ENCODE measurements around the gene PTPN12.
"Not testable (repeated sequence)": the region's sequence is repeated elsewhere in the genome, so short reads cannot be mapped to it uniquely, and the experiment has no call there.

Gene PTPN12

DNA sequence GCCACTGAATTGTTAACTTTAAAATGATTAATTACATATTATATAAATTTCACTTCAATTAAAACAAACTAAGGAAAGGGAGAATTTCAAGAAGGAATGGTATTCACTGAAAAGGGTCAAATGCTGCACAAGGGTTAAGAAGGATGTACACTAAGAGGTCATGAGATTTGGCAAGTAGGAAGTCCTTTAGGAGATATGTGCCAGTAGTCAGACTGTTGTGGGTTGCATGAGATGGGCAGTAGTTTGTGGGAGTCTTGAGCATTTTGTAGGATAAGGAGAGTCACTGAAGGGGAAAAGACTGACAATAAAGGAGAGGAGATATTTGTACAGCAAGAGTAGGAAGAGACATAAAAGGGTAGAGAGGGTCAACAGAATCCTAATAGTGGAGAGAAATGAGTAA is 12.4 kb upstream of the PTPN12 start:
- H3K27me3 ChIP-seq (ENCODE audit: insufficient read depth, low read length), result no peaks in the 10 kb centered on the region
- H3K36me3 ChIP-seq (ENCODE audit: insufficient read depth, low read length), result no peaks in the 10 kb centered on the region
- H3K4me3 ChIP-seq (ENCODE audit: low read depth, low read length), result no peak overlapping the region
- no peaks in the 10 kb centered on the region for H3K79me2 ChIP-seq (ENCODE audit: control insufficient read depth, insufficient read depth, low read length, unreplicated experiment)
- H3K4me1 ChIP-seq (ENCODE audit: control insufficient read depth, insufficient read depth, low read length, unreplicated experiment), result peaks cover 11% of the 10 kb centered on the region
- H3K27ac ChIP-seq (ENCODE audit: low read depth, low read length), result peak overlapping the region; percentile 4; the same call in 1 of the 2 replicates
- H2AFZ ChIP-seq (ENCODE audit: low read length, unreplicated experiment), result no peak overlapping the region

DNA sequence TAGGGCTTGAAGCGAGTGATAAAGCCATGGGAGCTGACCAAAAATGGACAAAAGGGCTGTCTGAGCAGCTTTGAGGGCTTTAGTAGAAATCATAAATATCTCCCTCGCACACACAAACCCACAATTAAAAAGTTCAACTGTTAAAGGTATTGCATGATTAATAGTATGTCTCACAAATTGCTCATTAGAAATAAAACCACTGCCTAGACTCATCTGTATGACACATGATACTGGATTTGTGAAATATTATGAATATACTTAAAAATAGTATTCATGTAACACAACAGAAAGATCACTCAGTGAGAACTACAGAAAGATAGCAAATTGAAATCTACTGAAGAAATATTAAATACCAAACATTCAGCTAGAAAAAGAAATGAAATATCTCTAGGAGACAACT is 11.9 kb upstream of the PTPN12 start:
- no peak overlapping the region for H3K4me3 ChIP-seq (ENCODE audit: low read depth, low read length)
- H3K27me3 ChIP-seq (ENCODE audit: insufficient read depth, low read length), result no peaks in the 10 kb centered on the region
- H3K36me3 ChIP-seq (ENCODE audit: insufficient read depth, low read length), result no peaks in the 10 kb centered on the region
- H3K79me2 ChIP-seq (ENCODE audit: control insufficient read depth, insufficient read depth, low read length, unreplicated experiment), result no peaks in the 10 kb centered on the region
- H3K27ac ChIP-seq (ENCODE audit: low read depth, low read length), result peak overlapping the region; percentile 26; the same call in 1 of the 2 replicates
- peaks cover 11% of the 10 kb centered on the region for H3K4me1 ChIP-seq (ENCODE audit: control insufficient read depth, insufficient read depth, low read length, unreplicated experiment)
- H2AFZ ChIP-seq (ENCODE audit: low read length, unreplicated experiment), result no peak overlapping the region

DNA sequence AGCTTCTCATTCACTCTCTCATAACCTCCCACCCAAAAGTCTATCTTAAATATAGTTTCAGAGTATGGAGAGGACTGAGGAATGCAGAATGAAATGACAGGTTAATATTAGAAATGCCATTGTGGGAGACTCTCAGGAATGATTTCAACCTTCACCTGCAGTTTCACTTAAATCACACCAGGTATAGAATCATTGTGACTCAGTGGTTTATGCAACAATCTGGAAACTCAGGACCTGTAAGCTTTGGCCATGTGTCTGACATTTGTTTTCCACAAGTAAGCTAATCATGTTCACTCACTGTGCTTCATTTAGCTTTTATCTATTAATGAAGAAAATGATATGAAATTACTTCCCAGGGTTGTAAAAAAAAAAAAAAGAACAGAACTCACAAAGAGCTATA is 8.7 kb upstream of the PTPN12 start:
- H3K79me2 ChIP-seq (ENCODE audit: control insufficient read depth, insufficient read depth, low read length, unreplicated experiment), result no peaks in the 10 kb centered on the region
- H2AFZ ChIP-seq (ENCODE audit: low read length, unreplicated experiment), result no peak overlapping the region
- no peak overlapping the region for H3K4me3 ChIP-seq (ENCODE audit: low read depth, low read length)
- H3K27me3 ChIP-seq (ENCODE audit: insufficient read depth, low read length), result no peaks in the 10 kb centered on the region
- H3K36me3 ChIP-seq (ENCODE audit: insufficient read depth, low read length), result no peaks in the 10 kb centered on the region
- H3K4me1 ChIP-seq (ENCODE audit: control insufficient read depth, insufficient read depth, low read length, unreplicated experiment), result peaks cover 11% of the 10 kb centered on the region
- H3K27ac ChIP-seq (ENCODE audit: low read depth, low read length), result no peak overlapping the region

- Histone ChIP-seq H3K4me3 (ENCODE audit: low read depth, low read length) (no peak overlapping the region), H3K27ac (ENCODE audit: low read depth, low read length) (no peak overlapping the region), H3K27me3 (ENCODE audit: insufficient read depth, low read length) (no peaks in the 10 kb centered on the region)
Observed at GRCh38 chr7:77529279-77529678, 7.8 kb upstream of the PTPN12 start.

GRCh38 chr7:77531038-77531437 is 6.1 kb upstream of the PTPN12 start:
- Histone ChIP-seq H3K4me3 (ENCODE audit: low read depth, low read length) (no peak overlapping the region), H3K27me3 (ENCODE audit: insufficient read depth, low read length) (no peaks in the 10 kb centered on the region), H3K4me1 (ENCODE audit: control insufficient read depth, insufficient read depth, low read length, unreplicated experiment) (peaks cover 4% of the 10 kb centered on the region), H3K79me2 (ENCODE audit: control insufficient read depth, insufficient read depth, low read length, unreplicated experiment) (no peaks in the 10 kb centered on the region), H3K36me3 (ENCODE audit: insufficient read depth, low read length) (no peaks in the 10 kb centered on the region), H3K27ac (ENCODE audit: low read depth, low read length) (no peak overlapping the region), H2AFZ (ENCODE audit: low read length, unreplicated experiment) (no peak overlapping the region)

More at GRCh38 chr7:77529279-77529678, 7.8 kb upstream of the PTPN12 start:
- no peaks in the 10 kb centered on the region for H3K79me2 ChIP-seq (ENCODE audit: control insufficient read depth, insufficient read depth, low read length, unreplicated experiment)
- H3K4me1 ChIP-seq (ENCODE audit: control insufficient read depth, insufficient read depth, low read length, unreplicated experiment), result peaks cover 11% of the 10 kb centered on the region
- no peak overlapping the region for H2AFZ ChIP-seq (ENCODE audit: low read length, unreplicated experiment)
- no peaks in the 10 kb centered on the region for H3K36me3 ChIP-seq (ENCODE audit: insufficient read depth, low read length)

DNA sequence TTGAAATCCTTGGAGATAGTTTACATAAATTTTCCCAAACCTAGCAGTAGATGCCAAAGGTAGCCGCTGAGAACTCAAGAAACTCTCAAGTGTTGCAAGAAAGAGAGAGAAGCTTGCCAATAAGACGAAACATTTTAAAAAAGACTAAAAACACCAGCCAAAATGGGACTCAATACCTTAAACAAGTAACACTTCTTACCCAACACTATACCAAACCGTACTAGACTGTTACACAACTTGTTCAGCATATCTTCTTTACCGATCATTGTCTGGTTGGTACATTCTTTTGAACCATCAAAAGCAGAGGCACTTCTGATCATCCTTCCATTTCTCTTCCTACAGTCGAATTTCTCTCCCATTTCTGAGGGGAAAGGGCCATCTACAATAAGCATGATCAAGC is 4.8 kb upstream of the PTPN12 start:
- no peaks in the 10 kb centered on the region for H3K27me3 ChIP-seq (ENCODE audit: insufficient read depth, low read length)
- peaks cover 4% of the 10 kb centered on the region for H3K4me1 ChIP-seq (ENCODE audit: control insufficient read depth, insufficient read depth, low read length, unreplicated experiment)
- no peaks in the 10 kb centered on the region for H3K36me3 ChIP-seq (ENCODE audit: insufficient read depth, low read length)
- no peak overlapping the region for H3K27ac ChIP-seq (ENCODE audit: low read depth, low read length)
- H3K79me2 ChIP-seq (ENCODE audit: control insufficient read depth, insufficient read depth, low read length, unreplicated experiment), result peaks cover under 1% of the 10 kb centered on the region
- H3K4me3 ChIP-seq (ENCODE audit: low read depth, low read length), result no peak overlapping the region
- H2AFZ ChIP-seq (ENCODE audit: low read length, unreplicated experiment), result no peak overlapping the region

DNA sequence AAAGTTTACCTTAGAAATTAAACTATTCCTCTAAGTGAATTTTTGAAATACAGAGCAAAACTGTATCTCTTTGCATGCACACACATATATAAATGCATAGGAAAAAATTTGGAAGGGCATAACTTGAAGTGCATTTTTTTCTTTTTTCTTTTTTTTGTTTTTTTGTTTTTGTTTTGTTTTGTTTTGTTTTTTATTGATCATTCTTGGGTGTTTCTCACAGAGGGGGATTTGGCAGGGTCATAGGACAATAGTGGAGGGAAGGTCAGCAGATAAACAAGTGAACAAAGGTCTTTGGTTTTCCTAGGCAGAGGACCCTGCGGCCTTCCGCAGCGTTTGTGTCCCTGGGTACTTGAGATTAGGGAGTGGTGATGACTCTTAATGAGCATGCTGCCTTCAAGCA is 4.4 kb upstream of the PTPN12 start:
- not testable (repeated sequence) for H3K4me3 ChIP-seq (ENCODE audit: low read depth, low read length); H2AFZ ChIP-seq (ENCODE audit: low read length, unreplicated experiment); H3K79me2 ChIP-seq (ENCODE audit: control insufficient read depth, insufficient read depth, low read length, unreplicated experiment); H3K4me1 ChIP-seq (ENCODE audit: control insufficient read depth, insufficient read depth, low read length, unreplicated experiment); H3K36me3 ChIP-seq (ENCODE audit: insufficient read depth, low read length); H3K27ac ChIP-seq (ENCODE audit: low read depth, low read length); H3K27me3 ChIP-seq (ENCODE audit: insufficient read depth, low read length)

GRCh38 chr7:77534046-77534445 is 3.0 kb upstream of the PTPN12 start:
- not testable (repeated sequence) for H3K27ac ChIP-seq (ENCODE audit: low read depth, low read length); H3K4me1 ChIP-seq (ENCODE audit: control insufficient read depth, insufficient read depth, low read length, unreplicated experiment); H2AFZ ChIP-seq (ENCODE audit: low read length, unreplicated experiment); H3K4me3 ChIP-seq (ENCODE audit: low read depth, low read length); H3K27me3 ChIP-seq (ENCODE audit: insufficient read depth, low read length); H3K36me3 ChIP-seq (ENCODE audit: insufficient read depth, low read length)
- peaks cover 16% of the 10 kb centered on the region for H3K79me2 ChIP-seq (ENCODE audit: control insufficient read depth, insufficient read depth, low read length, unreplicated experiment)

DNA sequence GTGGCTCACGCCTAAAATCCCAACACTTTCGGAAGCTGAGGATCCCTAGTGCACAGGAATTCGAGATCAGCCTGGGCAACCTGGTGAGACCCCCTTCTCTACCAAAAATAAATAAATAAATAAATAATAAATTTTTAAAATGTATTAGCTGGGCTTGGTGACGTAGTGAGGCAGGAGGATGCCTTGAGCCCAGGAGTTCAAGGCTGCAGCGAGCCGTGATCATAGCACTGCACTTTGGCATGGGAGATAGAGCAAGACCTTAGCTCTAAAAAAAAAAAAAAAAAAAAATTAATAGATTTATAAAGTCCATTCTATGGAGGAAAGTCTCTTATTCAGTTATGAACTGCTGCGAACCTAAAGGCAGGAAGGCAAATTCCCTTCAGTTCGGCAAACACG is 1.1 kb upstream of the PTPN12 start:
- Histone ChIP-seq H3K27ac (ENCODE audit: low read depth, low read length) (peak overlapping the region; percentile 58), H3K27me3 (ENCODE audit: insufficient read depth, low read length) (no peaks in the 10 kb centered on the region), H3K36me3 (ENCODE audit: insufficient read depth, low read length) (no peaks in the 10 kb centered on the region), H3K4me3 (ENCODE audit: low read depth, low read length) (peak overlapping the region; percentile 99), H2AFZ (ENCODE audit: low read length, unreplicated experiment) (no peak overlapping the region), H3K4me1 (ENCODE audit: control insufficient read depth, insufficient read depth, low read length, unreplicated experiment) (peaks cover 18% of the 10 kb centered on the region), H3K79me2 (ENCODE audit: control insufficient read depth, insufficient read depth, low read length, unreplicated experiment) (peaks cover 35% of the 10 kb centered on the region)

DNA sequence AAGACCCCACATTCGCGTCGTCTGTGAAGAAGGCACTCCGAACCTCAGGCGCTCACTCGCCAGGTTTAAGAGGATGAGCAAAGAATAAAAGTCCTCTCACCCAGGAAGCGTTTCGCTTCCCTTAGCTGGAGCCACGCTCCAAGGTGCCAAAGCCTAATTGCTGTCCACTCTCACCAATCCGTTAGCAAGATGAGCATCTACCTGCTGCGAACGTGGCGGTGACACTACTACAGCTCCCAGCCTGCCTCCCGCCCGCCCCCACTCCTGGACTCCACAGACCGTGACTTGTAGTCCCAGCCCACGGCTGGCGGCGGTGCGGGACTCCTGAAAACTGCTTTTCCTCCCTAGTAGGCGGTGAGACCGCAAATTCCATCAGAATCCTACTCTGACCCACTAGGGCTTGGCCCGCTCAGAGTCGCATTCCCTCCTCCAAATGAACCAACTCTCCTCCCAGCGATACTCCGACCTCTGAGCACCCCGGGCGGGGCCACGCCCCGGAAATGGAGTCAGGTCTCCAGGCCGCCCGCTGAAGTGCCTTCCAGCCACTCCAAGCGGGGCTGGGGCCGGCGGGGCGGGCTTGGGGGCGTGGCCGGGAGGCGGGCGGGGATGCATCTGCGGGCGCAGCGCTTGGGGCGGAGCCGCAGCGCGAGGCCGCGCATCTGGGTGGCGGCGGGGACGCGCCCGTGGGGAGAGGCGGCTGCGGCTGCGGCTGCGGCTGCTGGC is 521 bp upstream of the PTPN12 start:
- Histone ChIP-seq H3K27me3 (ENCODE audit: insufficient read depth, low read length) (no peaks in the 10 kb centered on the region), H3K4me3 (ENCODE audit: low read depth, low read length) (peak overlapping the region; percentile 99), H3K79me2 (ENCODE audit: control insufficient read depth, insufficient read depth, low read length, unreplicated experiment) (peaks cover 41% of the 10 kb centered on the region), H3K27ac (ENCODE audit: low read depth, low read length) (peak overlapping the region; percentile 58), H3K36me3 (ENCODE audit: insufficient read depth, low read length) (no peaks in the 10 kb centered on the region), H3K4me1 (ENCODE audit: control insufficient read depth, insufficient read depth, low read length, unreplicated experiment) (peaks cover 24% of the 10 kb centered on the region), H2AFZ (ENCODE audit: low read length, unreplicated experiment) (peak overlapping the region; percentile 67)

- Histone ChIP-seq H3K36me3 (ENCODE audit: insufficient read depth, low read length) (no peaks in the 10 kb centered on the region), H3K79me2 (ENCODE audit: control insufficient read depth, insufficient read depth, low read length, unreplicated experiment) (peaks cover 54% of the 10 kb centered on the region), H3K4me1 (ENCODE audit: control insufficient read depth, insufficient read depth, low read length, unreplicated experiment) (peaks cover 36% of the 10 kb centered on the region), H3K27me3 (ENCODE audit: insufficient read depth, low read length) (no peaks in the 10 kb centered on the region), H3K4me3 (ENCODE audit: low read depth, low read length) (peak overlapping the region; percentile 99), H2AFZ (ENCODE audit: low read length, unreplicated experiment) (peak overlapping the region; percentile 44), H3K27ac (ENCODE audit: low read depth, low read length) (peak overlapping the region; percentile 97)
Observed at GRCh38 chr7:77537778-77538280, 734 bp downstream of the PTPN12 start.

All from ACC112 (cell line).